Gastrocnemius medialis (tissue), 4 donors: Measurements from ENCODE around the gene SUMF1. TPM values are rescaled to one million over a fixed set of nuclear protein-coding genes. Genes with fewer than 3 reads are reported as not detected.

ENCODE experiments used
- ATAC-seq, 2 donors: fragments of 150-250 bp; one replicate each; pipeline ENCODE4 v1.9.1; 2016
- DNase-seq, 2 donors: peaks; one replicate each; pipeline ENCODE4 v3.0.0-alpha.2; 2019
- H3K27ac ChIP-seq, 4 donors: fragments of 200-600 bp; sonication (generic); 1 replicate in 1 of 4; 2 replicates in 3 of 4; pipeline ENCODE4 v1.5.1; 2016 to 2018; ENCODE audit warnings: mild to moderate bottlenecking in 2 of 4, moderate library complexity in 1 of 4
- H3K27me3 ChIP-seq, 3 donors: fragments of 200-600 bp; sonication (generic) in 2 of 3; 1 replicate in 1 of 3; 2 replicates in 2 of 3; pipeline versions ENCODE4 v1.5.1 to v1.6.0; 2016 to 2019; ENCODE audit warnings: mild to moderate bottlenecking in 1 of 3, moderate library complexity in 1 of 3
- H3K36me3 ChIP-seq, 2 donors: fragments of 200-600 bp; sonication (generic) in 1 of 2; one replicate each; pipeline ENCODE4 v1.5.1; 2017 to 2018
- H3K4me1 ChIP-seq, 2 donors: fragments of 200-600 bp; sonication (generic) in 1 of 2; one replicate each; pipeline ENCODE4 v1.5.1; 2016 to 2017; ENCODE audit warnings: mild to moderate bottlenecking in 2 of 2
- H3K4me3 ChIP-seq, 4 donors: fragments of 200-600 bp; sonication (generic) in 3 of 4; 1 replicate in 1 of 4; 2 replicates in 3 of 4; pipeline ENCODE4 v1.5.1; 2016 to 2019; ENCODE audit warnings: mild to moderate bottlenecking in 2 of 4
- H3K9me3 ChIP-seq, 3 donors: fragments of 200-600 bp; sonication (generic) in 2 of 3; 1 replicate in 1 of 3; 2 replicates in 2 of 3; pipeline ENCODE4 v1.5.1; 2016 to 2019
- CTCF ChIP-seq, 5 experiments: fragments of 450-650 bp in 3 of 5; fragments of 200-600 bp in 2 of 5; sonication (generic) in 2 of 5; IDR thresholded peaks in 4 of 5; conservative IDR thresholded peaks in 1 of 5; 1 replicate in 4 of 5; 2 replicates in 1 of 5; pipeline ENCODE4 v1.5.1; 2016 to 2019; ENCODE audit warnings: antibody characterized with exemption in 5 of 5, mild to moderate bottlenecking in 3 of 5, moderate library complexity in 3 of 5
- POLR2A ChIP-seq, 2 donors: fragments of 450-650 bp; IDR thresholded peaks; one replicate each; pipeline ENCODE4 v1.6.1; 2017; ENCODE audit warnings: antibody characterized with exemption in 2 of 2, mild to moderate bottlenecking in 2 of 2, moderate library complexity in 2 of 2
- in situ Hi-C, 4 donors: fragments of 200-750 bp; cut with MboI; loops; one replicate each; pipeline versions ENCODE4 v1.15.0 to v1.8.0; 2017; ENCODE audit warnings: low sequenced_read_pairs in 4 of 4
- intact Hi-C: fragments of 100-400 bp; cut with DNase I; formaldehyde crosslinking; loops from one replicate; pipeline ENCODE4 v1.15.1; 2023; ENCODE audit warnings: low total_unique reads
- total RNA-seq, 4 donors: library from RNA; depleted of rRNA; stranded (reverse); fragments of >200 nt; gene quantifications; one replicate each; pipeline versions ENCODE4 v1.1.0 to v1.2.3, GENCODE V29; 2016

Gene SUMF1
- total RNA-seq, 4 donors from 2014 or later = 4.4 to 9.4 (median 7.6) TPM

GRCh38 chr3:4492208-4493013 is 25.3 kb upstream of the SUMF1 start:
- in situ Hi-C loops = no loop called here
- H3K4me1 ChIP-seq = peaks cover 16 to 25% of the 10 kb centered on the region in 2 donors

GRCh38 chr3:4491855-4492207 is 24.8 kb upstream of the SUMF1 start:
- intact Hi-C loops = loop anchor here (5.0 to 10.0 kb wide), 5 partner anchors 90 to 703 kb away; partner anchors contain the start of genes ARL8B and SETMAR
- H3K4me3 ChIP-seq = peak overlapping the region; percentile 78 to 97 (median 87)
- in situ Hi-C loops = no loop called here
- H3K4me1 ChIP-seq = peaks cover 16 to 25% of the 10 kb centered on the region in 2 donors
- TF ChIP-seq POLR2A (IDR thresholded peaks at IDR 0.05) (no peak), CTCF (IDR thresholded peaks at IDR 0.05 in 4 of 5, conservative IDR thresholded peaks at IDR 0.05 in 1 of 5) (no peak)
- H3K9me3 ChIP-seq = no peaks in the 10 kb centered on the region
- ATAC-seq (no peak), DNase-seq (no peak)
- H3K27me3 ChIP-seq = no peaks in the 10 kb centered on the region
- peak overlapping the region in 2 of 4 donors; percentile 90 to 95 for H3K27ac ChIP-seq
- H3K36me3 ChIP-seq = no peaks in the 10 kb centered on the region

More at GRCh38 chr3:4492208-4493013, 25.3 kb upstream of the SUMF1 start:
- peak overlapping the region; percentile 78 to 97 (median 87) for H3K4me3 ChIP-seq
- H3K36me3 ChIP-seq = no peaks in the 10 kb centered on the region
- H3K27ac ChIP-seq = peak overlapping the region; percentile 90 to 97 (median 92)
- ATAC-seq = peak; percentile 70 to 75
- H3K27me3 ChIP-seq = no peaks in the 10 kb centered on the region
- H3K9me3 ChIP-seq = no peaks in the 10 kb centered on the region
- TF ChIP-seq CTCF (IDR thresholded peaks at IDR 0.05 in 4 of 5, conservative IDR thresholded peaks at IDR 0.05 in 1 of 5) (no peak), POLR2A (IDR thresholded peaks at IDR 0.05) (no peak)
- peak; percentile 41 to 46 for DNase-seq
- intact Hi-C loops = loop anchor here (1.0 to 10.0 kb wide), 6 partner anchors 25 to 702 kb away; partner anchors contain the start of genes ARL8B, SETMAR and SUMF1

GRCh38 chr3:4478261-4478660 is 11.2 kb upstream of the SUMF1 start:
- DNase-seq (no peak), ATAC-seq (no peak)
- Histone ChIP-seq H3K36me3 (no peaks in the 10 kb centered on the region), H3K27ac (no peak overlapping the region), H3K4me1 (no peaks in the 10 kb centered on the region), H3K4me3 (no peak overlapping the region), H3K27me3 (no peaks in the 10 kb centered on the region), H3K9me3 (no peaks in the 10 kb centered on the region)
- in situ Hi-C loops = no loop called here
- TF ChIP-seq CTCF (IDR thresholded peaks at IDR 0.05 in 4 of 5, conservative IDR thresholded peaks at IDR 0.05 in 1 of 5) = no peak
- no peak for TF ChIP-seq POLR2A (IDR thresholded peaks at IDR 0.05)
- intact Hi-C loops = no loop called here

- H3K4me1 ChIP-seq = no peaks in the 10 kb centered on the region
- no peaks in the 10 kb centered on the region for H3K36me3 ChIP-seq
- TF ChIP-seq POLR2A (IDR thresholded peaks at IDR 0.05) = no peak
- no peak for TF ChIP-seq CTCF (IDR thresholded peaks at IDR 0.05 in 4 of 5, conservative IDR thresholded peaks at IDR 0.05 in 1 of 5)
- no peak overlapping the region for H3K27ac ChIP-seq
- no peak overlapping the region for H3K4me3 ChIP-seq
- intact Hi-C loops = no loop called here
- no peak for DNase-seq
- no peak for ATAC-seq
- H3K9me3 ChIP-seq = no peaks in the 10 kb centered on the region
- in situ Hi-C loops = no loop called here
- H3K27me3 ChIP-seq = no peaks in the 10 kb centered on the region
Observed at GRCh38 chr3:4476496-4476895, 9.4 kb upstream of the SUMF1 start.
